SU-DHL-6 (cell line): Measurements from ENCODE around the gene ITGA8.
"Not testable (repeated sequence)": the region's sequence is repeated elsewhere in the genome, so short reads cannot be mapped to it uniquely, and the experiment has no call there.

Experiments used
- H2AFZ ChIP-seq: fragments of 200-600 bp; sonication (generic); 2 replicates; pipeline ENCODE4 v1.6.1; 2014; ENCODE audit warnings: low read depth, mild to moderate bottlenecking, moderate library complexity, mixed read lengths, antibody characterized with exemption, low read length; ENCODE audit not compliant: severe bottlenecking
- H3F3A ChIP-seq: fragments of 200-600 bp; shearing (Covaris generic); 2 replicates; pipeline ENCODE4 v1.6.0; 2016; ENCODE audit warnings: antibody characterized with exemption, mild to moderate bottlenecking; ENCODE audit not compliant: insufficient read depth
- H3K27ac ChIP-seq: fragments of 200-600 bp; sonication (generic); 2 replicates; pipeline ENCODE4 v1.5.1; 2016; ENCODE audit warnings: low read depth, mild to moderate bottlenecking, low read length, moderate library complexity, mixed read lengths
- H3K27me3 ChIP-seq: fragments of 200-600 bp; sonication (generic), shearing (Covaris generic); 2 replicates; pipeline ENCODE4 v1.6.0; 2014; ENCODE audit warnings: mild to moderate bottlenecking, low read length
- H3K36me3 ChIP-seq: fragments of 200-600 bp; sonication (generic); 2 replicates; pipeline ENCODE4 v1.6.1; 2014; ENCODE audit warnings: mild to moderate bottlenecking, low read length, mixed read lengths
- H3K4me2 ChIP-seq: fragments of 300-600, 200-600 bp; shearing (Covaris generic), sonication (generic); 2 replicates; pipeline ENCODE4 v1.6.0; 2014; ENCODE audit warnings: low read length, low read depth, mild to moderate bottlenecking; ENCODE audit not compliant: poor library complexity, severe bottlenecking
- H3K4me3 ChIP-seq: fragments of 200-600 bp; sonication (generic); 2 replicates; pipeline ENCODE4 v1.5.1; 2014; ENCODE audit warnings: antibody characterized with exemption, low read length, mild to moderate bottlenecking, mixed read lengths; ENCODE audit not compliant: insufficient read depth, poor library complexity, severe bottlenecking
- H3K79me2 ChIP-seq: fragments of 200-600 bp; sonication (generic); 2 replicates; pipeline ENCODE4 v1.6.1; 2014; ENCODE audit warnings: mild to moderate bottlenecking, low read length, moderate library complexity; ENCODE audit not compliant: insufficient read depth
- H3K9ac ChIP-seq: fragments of 200-600 bp; sonication (generic); 2 replicates; pipeline ENCODE4 v1.7.0; 2014; ENCODE audit warnings: mild to moderate bottlenecking, low read length
- H3K9me2 ChIP-seq: fragments of 200-600 bp; sonication (generic); replicated peaks from 2 replicates; pipeline ENCODE4 v1.6.1; 2014; ENCODE audit warnings: low read length; ENCODE audit not compliant: insufficient read depth
- H3K9me3 ChIP-seq: fragments of 200-600 bp; sonication (generic); 2 replicates; pipeline ENCODE4 v1.6.1; 2014; ENCODE audit warnings: low read length, mixed read lengths; ENCODE audit not compliant: insufficient read depth
- H4K20me1 ChIP-seq: fragments of 200-600 bp; sonication (generic); 2 replicates; pipeline ENCODE4 v1.6.1; 2014; ENCODE audit warnings: low read depth, mild to moderate bottlenecking, antibody characterized with exemption, low read length, moderate library complexity, mixed read lengths
- EZH2phosphoT487 ChIP-seq: fragments of 200-600 bp; sonication (generic), shearing (Covaris generic); conservative IDR thresholded peaks from 2 replicates; pipeline ENCODE4 v1.6.1; 2018; ENCODE audit warnings: mild to moderate bottlenecking, antibody characterized with exemption, low read length, moderate library complexity, mixed read lengths
- TF ChIP-seq, protein P1 (sequence below): fragments of 200-600 bp; sonication (generic); IDR thresholded peaks from one replicate; pipeline ENCODE4 v1.5.1; 2017; ENCODE audit warnings: antibody characterized with exemption, mild to moderate bottlenecking, low read length, moderate library complexity; ENCODE audit not compliant: insufficient read depth, poor library complexity, severe bottlenecking

ITGA8 gene

DNA sequence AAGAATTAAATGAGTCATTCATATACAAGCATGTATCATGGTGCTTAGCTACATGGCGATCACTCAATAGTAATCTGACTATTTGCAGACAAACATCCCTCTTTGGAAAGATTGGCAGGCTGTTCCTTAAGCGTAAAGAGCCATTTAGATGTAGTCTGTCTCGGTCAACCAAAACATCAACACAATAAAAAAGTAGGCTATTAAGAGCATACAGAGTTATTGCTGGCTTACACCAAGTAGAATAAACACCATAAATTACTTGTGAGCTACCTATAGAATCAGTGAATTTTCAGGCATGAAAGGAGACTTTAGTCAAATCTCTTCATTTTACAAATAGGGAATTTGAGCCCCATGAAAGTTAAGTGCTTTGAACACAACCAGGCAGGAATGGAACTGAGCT lies 176.9 kb downstream of the ITGA8 start:
- Histone ChIP-seq H3K36me3 (no peaks in the 10 kb centered on the region), H3K4me2 (no peak overlapping the region), H4K20me1 (no peaks in the 10 kb centered on the region), H3K27me3 (no peaks in the 10 kb centered on the region), H3K9me3 (no peaks in the 10 kb centered on the region), H3K79me2 (no peaks in the 10 kb centered on the region), H3K27ac (no peak overlapping the region), H3K9me2 (no peaks in the 10 kb centered on the region), H3K9ac (no peak overlapping the region), H3F3A (no peaks in the 10 kb centered on the region), H2AFZ (no peak overlapping the region), H3K4me3 (no peak overlapping the region)
- TF ChIP-seq EZH2phosphoT487: no peak
- TF ChIP-seq, protein P1, sequence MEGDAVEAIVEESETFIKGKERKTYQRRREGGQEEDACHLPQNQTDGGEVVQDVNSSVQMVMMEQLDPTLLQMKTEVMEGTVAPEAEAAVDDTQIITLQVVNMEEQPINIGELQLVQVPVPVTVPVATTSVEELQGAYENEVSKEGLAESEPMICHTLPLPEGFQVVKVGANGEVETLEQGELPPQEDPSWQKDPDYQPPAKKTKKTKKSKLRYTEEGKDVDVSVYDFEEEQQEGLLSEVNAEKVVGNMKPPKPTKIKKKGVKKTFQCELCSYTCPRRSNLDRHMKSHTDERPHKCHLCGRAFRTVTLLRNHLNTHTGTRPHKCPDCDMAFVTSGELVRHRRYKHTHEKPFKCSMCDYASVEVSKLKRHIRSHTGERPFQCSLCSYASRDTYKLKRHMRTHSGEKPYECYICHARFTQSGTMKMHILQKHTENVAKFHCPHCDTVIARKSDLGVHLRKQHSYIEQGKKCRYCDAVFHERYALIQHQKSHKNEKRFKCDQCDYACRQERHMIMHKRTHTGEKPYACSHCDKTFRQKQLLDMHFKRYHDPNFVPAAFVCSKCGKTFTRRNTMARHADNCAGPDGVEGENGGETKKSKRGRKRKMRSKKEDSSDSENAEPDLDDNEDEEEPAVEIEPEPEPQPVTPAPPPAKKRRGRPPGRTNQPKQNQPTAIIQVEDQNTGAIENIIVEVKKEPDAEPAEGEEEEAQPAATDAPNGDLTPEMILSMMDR: no peak

DNA sequence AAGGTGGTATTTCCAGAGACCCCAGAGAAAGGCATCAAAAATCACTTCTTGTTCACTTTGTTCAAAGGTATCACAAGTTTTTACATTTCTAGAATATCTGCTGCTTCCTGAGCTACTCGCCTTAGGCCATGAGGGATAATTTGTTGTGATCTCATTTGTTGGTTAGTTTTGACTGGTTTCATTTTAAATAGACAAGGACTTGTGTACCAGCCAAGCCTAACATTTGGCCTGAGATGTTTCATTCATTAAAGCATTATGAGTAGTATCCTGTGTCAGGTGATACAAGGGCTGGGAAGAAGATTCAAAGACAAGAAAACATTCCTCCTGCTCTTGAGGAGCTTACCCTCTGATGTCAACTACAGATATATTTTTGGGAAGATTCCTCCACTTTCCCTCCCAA lies 178.3 kb downstream of the ITGA8 start:
- Histone ChIP-seq H3K27me3 (no peaks in the 10 kb centered on the region), H4K20me1 (no peaks in the 10 kb centered on the region), H3K27ac (no peak overlapping the region), H3K4me2 (no peak overlapping the region), H3K9me3 (no peaks in the 10 kb centered on the region), H3F3A (no peaks in the 10 kb centered on the region), H2AFZ (no peak overlapping the region), H3K36me3 (no peaks in the 10 kb centered on the region), H3K4me3 (no peak overlapping the region), H3K79me2 (no peaks in the 10 kb centered on the region), H3K9me2 (no peaks in the 10 kb centered on the region), H3K9ac (no peak overlapping the region)
- TF ChIP-seq, protein P1: no peak
- TF ChIP-seq EZH2phosphoT487: no peak

DNA sequence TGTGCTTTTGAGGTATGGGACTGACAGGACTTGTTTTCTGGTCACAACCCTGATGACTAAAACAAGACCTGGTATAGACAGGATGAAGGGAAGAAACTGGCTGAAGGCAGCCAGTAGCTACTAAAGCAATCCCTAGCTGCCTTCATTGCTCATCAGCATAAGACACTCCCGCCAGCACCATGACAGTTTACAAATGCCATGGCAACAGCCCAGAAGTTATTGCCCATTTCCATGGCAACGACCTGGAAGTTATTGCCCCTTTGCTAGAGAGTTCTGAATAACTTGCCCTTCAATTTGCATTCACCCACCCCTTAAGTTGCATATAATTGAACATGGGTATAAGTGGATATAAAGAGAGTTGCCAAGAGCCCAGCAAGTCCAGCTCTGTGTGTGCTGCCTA lies 179.0 kb downstream of the ITGA8 start:
- no peak overlapping the region for H3K4me2 ChIP-seq
- no peak overlapping the region for H2AFZ ChIP-seq
- no peaks in the 10 kb centered on the region for H3K9me2 ChIP-seq
- no peaks in the 10 kb centered on the region for H3K36me3 ChIP-seq
- H3K4me3 ChIP-seq: no peak overlapping the region
- no peak overlapping the region for H3K27ac ChIP-seq
- H3K9ac ChIP-seq: no peak overlapping the region
- no peaks in the 10 kb centered on the region for H3K27me3 ChIP-seq
- H3K9me3 ChIP-seq: no peaks in the 10 kb centered on the region
- H3K79me2 ChIP-seq: no peaks in the 10 kb centered on the region
- no peaks in the 10 kb centered on the region for H3F3A ChIP-seq
- no peak for TF ChIP-seq EZH2phosphoT487
- TF ChIP-seq, protein P1: no peak
- no peaks in the 10 kb centered on the region for H4K20me1 ChIP-seq

DNA sequence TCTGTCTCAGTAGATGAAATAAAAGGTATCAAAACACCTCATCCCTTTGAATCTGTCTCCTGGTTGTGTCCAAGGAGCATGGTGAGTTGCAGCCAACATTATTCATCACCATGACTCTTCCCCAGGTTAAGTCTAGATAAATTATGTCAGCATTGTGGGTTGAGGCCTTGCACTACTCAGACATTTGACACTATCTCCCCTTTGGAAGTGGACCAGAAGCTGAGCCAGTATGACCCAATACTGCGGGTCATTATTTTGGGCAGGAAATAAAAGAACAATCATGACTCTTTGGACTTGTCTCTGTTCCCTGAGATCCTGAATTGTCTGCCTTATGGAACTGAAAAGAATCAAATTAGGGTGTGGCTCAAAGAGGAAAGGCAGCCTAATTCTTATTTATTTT lies 180.5 kb downstream of the ITGA8 start:
- Histone ChIP-seq H3K27me3 (no peaks in the 10 kb centered on the region), H3K4me2 (no peak overlapping the region), H3K79me2 (no peaks in the 10 kb centered on the region), H4K20me1 (no peaks in the 10 kb centered on the region), H2AFZ (no peak overlapping the region), H3K9ac (no peak overlapping the region), H3K9me3 (no peaks in the 10 kb centered on the region), H3F3A (no peaks in the 10 kb centered on the region), H3K9me2 (no peaks in the 10 kb centered on the region), H3K36me3 (no peaks in the 10 kb centered on the region), H3K27ac (no peak overlapping the region), H3K4me3 (no peak overlapping the region)
- TF ChIP-seq EZH2phosphoT487: no peak
- TF ChIP-seq, protein P1: no peak

DNA sequence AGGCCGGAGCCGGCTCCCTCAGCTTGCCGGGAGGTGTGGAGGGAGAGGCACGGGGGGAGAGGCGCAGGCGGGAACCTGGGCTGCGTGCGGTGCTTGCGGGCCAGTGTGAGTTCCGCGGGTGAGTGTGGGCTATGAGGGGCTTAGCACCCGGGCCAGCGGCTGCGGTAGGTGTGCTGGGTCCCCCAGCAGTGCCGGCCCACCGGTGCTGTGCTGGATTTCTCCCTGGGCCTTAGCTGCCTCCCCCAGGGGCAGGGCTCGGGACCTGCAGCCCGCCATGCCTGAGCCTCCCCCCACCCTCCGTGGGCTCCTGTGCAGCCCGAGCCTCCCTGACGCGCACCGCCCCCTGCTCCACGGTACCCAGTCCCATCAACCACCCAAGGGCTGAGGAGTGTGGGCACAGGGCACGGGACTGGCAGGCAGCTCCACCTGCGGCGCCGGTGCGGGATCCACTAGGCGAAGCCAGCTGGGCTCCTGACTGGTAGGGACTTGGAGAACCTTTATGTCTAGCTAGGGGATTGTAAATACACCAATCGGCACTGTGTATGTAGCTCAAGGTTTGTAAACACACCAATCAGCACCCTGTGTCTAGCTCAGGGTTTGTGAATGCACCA lies 184.7 kb downstream of the ITGA8 start:
- H3K79me2 ChIP-seq, H2AFZ ChIP-seq, H3K4me2 ChIP-seq, H4K20me1 ChIP-seq, H3K36me3 ChIP-seq, H3K4me3 ChIP-seq, H3K9me3 ChIP-seq, H3K27ac ChIP-seq, H3K9me2 ChIP-seq, H3K9ac ChIP-seq, H3K27me3 ChIP-seq, H3F3A ChIP-seq: not testable (repeated sequence)
